Body of pancreas (tissue), 4 donors: Measurements from ENCODE around the gene KAT6B.

Experiments
- POLR2A ChIP-seq, 3 donors: fragments of 450-650 bp; IDR thresholded peaks; one replicate each; pipeline ENCODE4 v1.6.1; 2016; ENCODE audit warnings: antibody characterized with exemption in 3 of 3, mild to moderate bottlenecking in 2 of 3
- TF ChIP-seq, protein P1 (sequence below), 7 experiments: fragments of 450-650 bp in 4 of 7; fragments of 200-600 bp in 3 of 7; sonication (generic) in 3 of 7; IDR thresholded peaks; one replicate each; pipeline ENCODE4 v1.5.1; 2016 to 2019; ENCODE audit warnings: antibody characterized with exemption in 7 of 7

DNA sequence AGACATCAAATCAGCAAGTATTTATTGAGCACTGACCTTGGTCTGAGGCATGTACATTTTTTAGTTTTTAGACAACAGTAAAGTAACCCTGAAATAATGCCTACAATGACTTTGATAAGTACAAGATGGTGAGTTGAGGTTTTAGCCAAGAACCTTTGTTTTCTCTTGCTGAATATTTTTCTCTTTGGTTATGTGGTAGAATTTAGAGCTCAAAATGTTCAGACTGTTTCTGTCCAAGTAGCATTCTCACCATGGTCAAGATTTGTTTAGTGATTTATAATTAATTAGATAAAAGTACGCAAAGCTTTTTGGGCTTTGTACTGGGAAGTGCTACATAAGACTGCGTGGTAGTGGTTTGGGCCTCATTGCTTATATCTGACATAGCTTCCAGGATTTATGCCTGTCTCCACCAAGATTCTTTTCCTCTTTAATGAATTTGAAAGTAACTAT is 102.4 kb downstream of the KAT6B start:
- TF ChIP-seq, protein P1, sequence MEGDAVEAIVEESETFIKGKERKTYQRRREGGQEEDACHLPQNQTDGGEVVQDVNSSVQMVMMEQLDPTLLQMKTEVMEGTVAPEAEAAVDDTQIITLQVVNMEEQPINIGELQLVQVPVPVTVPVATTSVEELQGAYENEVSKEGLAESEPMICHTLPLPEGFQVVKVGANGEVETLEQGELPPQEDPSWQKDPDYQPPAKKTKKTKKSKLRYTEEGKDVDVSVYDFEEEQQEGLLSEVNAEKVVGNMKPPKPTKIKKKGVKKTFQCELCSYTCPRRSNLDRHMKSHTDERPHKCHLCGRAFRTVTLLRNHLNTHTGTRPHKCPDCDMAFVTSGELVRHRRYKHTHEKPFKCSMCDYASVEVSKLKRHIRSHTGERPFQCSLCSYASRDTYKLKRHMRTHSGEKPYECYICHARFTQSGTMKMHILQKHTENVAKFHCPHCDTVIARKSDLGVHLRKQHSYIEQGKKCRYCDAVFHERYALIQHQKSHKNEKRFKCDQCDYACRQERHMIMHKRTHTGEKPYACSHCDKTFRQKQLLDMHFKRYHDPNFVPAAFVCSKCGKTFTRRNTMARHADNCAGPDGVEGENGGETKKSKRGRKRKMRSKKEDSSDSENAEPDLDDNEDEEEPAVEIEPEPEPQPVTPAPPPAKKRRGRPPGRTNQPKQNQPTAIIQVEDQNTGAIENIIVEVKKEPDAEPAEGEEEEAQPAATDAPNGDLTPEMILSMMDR (IDR thresholded peaks at IDR 0.05), result no peak
- TF ChIP-seq POLR2A (IDR thresholded peaks at IDR 0.05), result no peak
